Caco-2 (cell line): ENCODE data around the gene ZP4. TPM values are rescaled to one million over a fixed set of nuclear protein-coding genes. Genes with fewer than 3 reads are reported as not detected.

Experiments
- BruUV-seq: library from RNA; stranded (reverse); fragments of 400-500 nt; replicated peaks from 2 replicates; lab custom pipeline; 2021; lab: Mats Ljungman, UMichigan
- CTCF ChIA-PET: fragments of 300-600 bp; sonication (Branson Sonifier 250); formaldehyde crosslinking; loops from one replicate; lab custom pipeline; 2022; ENCODE audit warnings: antibody characterized with exemption; lab: Charles Lee
- POLR2A ChIA-PET: fragments of 300-600 bp; sonication (Branson Sonifier 250); formaldehyde crosslinking; loops from one replicate; lab custom pipeline; 2022; ENCODE audit warnings: antibody characterized with exemption; lab: Charles Lee
- DNase-seq, 2 experiments: peaks; one replicate each; pipeline versions ENCODE4 v3.0.0 to v3.0.0-alpha.2; 2020 to 2022
- H3K27me3 ChIP-seq: replicated peaks from 2 replicates; pipeline ENCODE4 v1.6.0; 2011; ENCODE audit warnings: low read length; ENCODE audit not compliant: control insufficient read depth, insufficient read depth
- H3K36me3 ChIP-seq: 2 replicates; pipeline ENCODE4 v1.5.1; 2011; ENCODE audit warnings: low read length; ENCODE audit not compliant: control insufficient read depth, insufficient read depth
- H3K4me1 ChIP-seq: fragments of 250-450 bp; sonication (Bioruptor Pico); 2 replicates; pipeline ENCODE4 v1.5.1; 2020; ENCODE audit warnings: mild to moderate bottlenecking
- H3K4me3 ChIP-seq: 2 replicates; pipeline ENCODE4 v1.5.1; 2011; ENCODE audit warnings: low read depth, mild to moderate bottlenecking, control low read depth, low read length
- H3K9me3 ChIP-seq: fragments of 250-450 bp; sonication (Bioruptor Pico); 2 replicates; pipeline ENCODE4 v1.5.1; 2020; ENCODE audit warnings: mild to moderate bottlenecking, moderate library complexity
- H3K27ac Mint-ChIP-seq: one replicate; pipeline ENCODE4 v1.8.0; 2022; ENCODE audit warnings: mixed read lengths; ENCODE audit not compliant: unreplicated experiment
- H3K27me3 Mint-ChIP-seq: one replicate; pipeline ENCODE4 v1.8.0; 2022; ENCODE audit warnings: mixed read lengths; ENCODE audit not compliant: insufficient read depth, unreplicated experiment
- H3K36me3 Mint-ChIP-seq: one replicate; pipeline ENCODE4 v1.8.0; 2022; ENCODE audit warnings: mild to moderate bottlenecking, mixed read lengths; ENCODE audit not compliant: insufficient read depth, unreplicated experiment
- H3K4me1 Mint-ChIP-seq: one replicate; pipeline ENCODE4 v1.8.0; 2022; ENCODE audit warnings: low read depth, mixed read lengths; ENCODE audit not compliant: unreplicated experiment
- H3K4me3 Mint-ChIP-seq: one replicate; pipeline ENCODE4 v1.8.0; 2022; ENCODE audit warnings: mild to moderate bottlenecking, moderate library complexity, mixed read lengths; ENCODE audit not compliant: unreplicated experiment
- H3K9me3 Mint-ChIP-seq: one replicate; pipeline ENCODE4 v1.8.0; 2022; ENCODE audit warnings: mixed read lengths; ENCODE audit not compliant: unreplicated experiment
- CTCF ChIP-seq, 2 experiments: fragments of 200-600 bp in 1 of 2; IDR thresholded peaks; 1 replicate in 1 of 2; 2 replicates in 1 of 2; pipeline versions ENCODE4 v1.5.1 to v1.8.0; 2011 to 2022; ENCODE audit warnings: antibody characterized with exemption in 1 of 2, control low read depth in 1 of 2, inconsistent platforms in 1 of 2, low read depth in 1 of 2, low read length in 1 of 2, mild to moderate bottlenecking in 1 of 2, moderate library complexity in 1 of 2; ENCODE audit not compliant: insufficient read depth in 1 of 2, severe bottlenecking in 1 of 2, unreplicated experiment in 1 of 2
- intact Hi-C: fragments of 100-400 bp; cut with micrococcal nuclease; formaldehyde crosslinking; loops from one replicate; pipeline ENCODE4 v1.10.0; 2022; ENCODE audit not compliant: unreplicated experiment
- total RNA-seq: library from RNA; stranded (reverse); gene quantifications from 2 replicates; pipeline ENCODE4 v1.2.3, GENCODE V29; 2022

ZP4 gene
- total RNA-seq, 1 experiment from 2014 or later: not detected

GRCh38 chr1:237879195-237879594, 11.5 kb downstream of the ZP4 start:
- H3K27me3 Mint-ChIP-seq: peaks cover 6% of the 10 kb centered on the region
- no TSS peak for BruUV-seq
- H3K4me1 Mint-ChIP-seq: no peaks in the 10 kb centered on the region
- ChIA-PET POLR2A (no interaction called here), CTCF (no interaction called here)
- intact Hi-C loops: no loop called here
- Histone ChIP-seq H3K36me3 (no peaks in the 10 kb centered on the region), H3K9me3 (no peaks in the 10 kb centered on the region), H3K4me1 (no peaks in the 10 kb centered on the region), H3K4me3 (no peak overlapping the region), H3K27me3 (no peaks in the 10 kb centered on the region; the same call in 1 of the 2 replicates)
- H3K36me3 Mint-ChIP-seq: no peaks in the 10 kb centered on the region
- DNase-seq: no peak
- no peak overlapping the region for H3K27ac Mint-ChIP-seq
- TF ChIP-seq CTCF (IDR thresholded peaks at IDR 0.05; ENCODE audit: insufficient read depth in 1 of 2, low read depth in 1 of 2, low read length in 1 of 2, severe bottlenecking in 1 of 2, unreplicated experiment in 1 of 2): no peak
- no peak overlapping the region for H3K4me3 Mint-ChIP-seq
- peaks cover 10% of the 10 kb centered on the region for H3K9me3 Mint-ChIP-seq

GRCh38 chr1:237878406-237878805, 12.3 kb downstream of the ZP4 start:
- DNase-seq: no peak
- intact Hi-C loops: no loop called here
- Mint-ChIP-seq H3K4me3 (no peak overlapping the region), H3K4me1 (no peaks in the 10 kb centered on the region), H3K27ac (no peak overlapping the region), H3K36me3 (no peaks in the 10 kb centered on the region), H3K27me3 (peaks cover 6% of the 10 kb centered on the region), H3K9me3 (peaks cover 8% of the 10 kb centered on the region)
- TF ChIP-seq CTCF (IDR thresholded peaks at IDR 0.05; ENCODE audit: insufficient read depth in 1 of 2, low read depth in 1 of 2, low read length in 1 of 2, severe bottlenecking in 1 of 2, unreplicated experiment in 1 of 2): no peak
- H3K36me3 ChIP-seq: no peaks in the 10 kb centered on the region
- ChIA-PET POLR2A (no interaction called here), CTCF (no interaction called here)
- no peaks in the 10 kb centered on the region for H3K4me1 ChIP-seq
- H3K4me3 ChIP-seq: no peak overlapping the region
- H3K27me3 ChIP-seq: no peaks in the 10 kb centered on the region; the same call in 1 of the 2 replicates
- H3K9me3 ChIP-seq: no peaks in the 10 kb centered on the region
- no TSS peak for BruUV-seq

GRCh38 chr1:237877631-237878030, 13.1 kb downstream of the ZP4 start:
- intact Hi-C loops: no loop called here
- Mint-ChIP-seq H3K27me3 (peaks cover 3% of the 10 kb centered on the region), H3K36me3 (no peaks in the 10 kb centered on the region), H3K9me3 (peaks cover under 1% of the 10 kb centered on the region), H3K4me3 (no peak overlapping the region), H3K4me1 (no peaks in the 10 kb centered on the region), H3K27ac (no peak overlapping the region)
- Histone ChIP-seq H3K27me3 (no peaks in the 10 kb centered on the region; the same call in 1 of the 2 replicates), H3K9me3 (no peaks in the 10 kb centered on the region), H3K4me1 (no peaks in the 10 kb centered on the region), H3K36me3 (no peaks in the 10 kb centered on the region), H3K4me3 (no peak overlapping the region)
- DNase-seq: no peak
- ChIA-PET CTCF (interaction anchor here (0.7 kb wide), 1 partner anchor 13 kb away, joined by 3 read pairs; no protein-coding TSS in a partner anchor), POLR2A (no interaction called here)
- TF ChIP-seq CTCF (IDR thresholded peaks at IDR 0.05; ENCODE audit: insufficient read depth in 1 of 2, low read depth in 1 of 2, low read length in 1 of 2, severe bottlenecking in 1 of 2, unreplicated experiment in 1 of 2): no peak
- no TSS peak for BruUV-seq
